T-cell (primary cell): Measurements from ENCODE around the gene ALOXE3. TPM values are rescaled to one million over a fixed set of nuclear protein-coding genes. Genes with fewer than 3 reads are reported as not detected.
A peak's percentile ranks its signal among the peaks of the same experiment; 100 is the strongest.

Source experiments
- ATAC-seq, 4 experiments: fragments of 200-7000 bp in 3 of 4; fragments of 150-1000 bp in 1 of 4; cut with Tn5 transposase; replicated peaks in 1 of 4; 1 replicate in 3 of 4; 2 replicates in 1 of 4; pipeline ENCODE4 v1.10.0; 2021; ENCODE audit warnings: moderate library complexity in 3 of 4, mild to moderate bottlenecking in 2 of 4, moderate number of reproducible peaks in 1 of 4
- CTCF ChIA-PET, 2 donors: fragments of 300-600 bp; sonication (Branson Sonifier 250); formaldehyde crosslinking; loops; one replicate each; lab custom pipeline; 2022; ENCODE audit warnings: antibody characterized with exemption in 2 of 2; lab: Charles Lee
- POLR2A ChIA-PET, 2 donors: fragments of 300-600 bp; sonication (Branson Sonifier 250); formaldehyde crosslinking; loops; one replicate each; lab custom pipeline; 2022; ENCODE audit warnings: antibody characterized with exemption in 2 of 2; lab: Charles Lee
- DNase-seq, 35 experiments: peaks; one replicate each; pipeline versions ENCODE4 v3.0.0 to v3.0.0-alpha.2; 2013 to 2023
- H3K27ac ChIP-seq: one replicate; pipeline ENCODE4 v1.5.1; 2013; ENCODE audit warnings: low read length
- H3K27me3 ChIP-seq, 2 experiments: replicated peaks in 1 of 2; 1 replicate in 1 of 2; 2 replicates in 1 of 2; pipeline versions ENCODE4 v1.6.1 to v1.7.0; 2013; ENCODE audit warnings: low read length in 1 of 2, mixed read lengths in 1 of 2; ENCODE audit not compliant: control insufficient read depth in 2 of 2, insufficient read depth in 2 of 2; ENCODE audit errors: extremely low read depth in 1 of 2
- H3K36me3 ChIP-seq, 2 donors: 1 replicate in 1 of 2; 2 replicates in 1 of 2; pipeline versions ENCODE4 v1.6.1 to v1.7.0; 2013; ENCODE audit warnings: low read length in 1 of 2; ENCODE audit not compliant: control insufficient read depth in 2 of 2, insufficient read depth in 1 of 2; ENCODE audit errors: extremely low read depth in 1 of 2
- H3K4me1 ChIP-seq, 2 experiments: 1 replicate in 1 of 2; 2 replicates in 1 of 2; pipeline versions ENCODE4 v1.6.1 to v1.7.0; 2013; ENCODE audit warnings: low read length in 2 of 2, mixed read lengths in 1 of 2; ENCODE audit not compliant: insufficient read depth in 2 of 2, control insufficient read depth in 1 of 2; ENCODE audit errors: extremely low read depth in 1 of 2
- H3K4me3 ChIP-seq, 2 donors: 1 replicate in 1 of 2; 2 replicates in 1 of 2; pipeline versions ENCODE4 v1.5.1 to v1.7.0; 2013; ENCODE audit warnings: mild to moderate bottlenecking in 2 of 2, low read length in 1 of 2, moderate library complexity in 1 of 2; ENCODE audit not compliant: control insufficient read depth in 1 of 2; ENCODE audit errors: extremely low read depth in 1 of 2
- H3K9me3 ChIP-seq: 2 replicates; pipeline ENCODE4 v1.7.0; 2013
- H3K27ac Mint-ChIP-seq, 2 donors: one replicate each; pipeline ENCODE4 v1.8.0; 2020 to 2021; ENCODE audit warnings: mild to moderate bottlenecking in 2 of 2, mixed read lengths in 2 of 2
- H3K27me3 Mint-ChIP-seq, 2 donors: one replicate each; pipeline ENCODE4 v1.8.0; 2021 to 2022; ENCODE audit warnings: mixed read lengths in 2 of 2
- H3K36me3 Mint-ChIP-seq: one replicate; pipeline ENCODE4 v1.8.0; 2021; ENCODE audit warnings: mixed read lengths
- H3K4me1 Mint-ChIP-seq, 3 donors: one replicate each; pipeline ENCODE4 v1.8.0; 2020 to 2022; ENCODE audit warnings: mixed read lengths in 3 of 3, mild to moderate bottlenecking in 1 of 3
- H3K4me3 Mint-ChIP-seq, 3 donors: one replicate each; pipeline ENCODE4 v1.8.0; 2020 to 2022; ENCODE audit warnings: mild to moderate bottlenecking in 3 of 3, mixed read lengths in 3 of 3, moderate library complexity in 3 of 3
- H3K9me3 Mint-ChIP-seq, 3 donors: one replicate each; pipeline ENCODE4 v1.8.0; 2020 to 2022; ENCODE audit warnings: mixed read lengths in 3 of 3
- WGBS: methylation state at CpG from one replicate; pipeline ENCODE4 v1.1.5; 2013; ENCODE audit warnings: missing lambda C conversion rate; ENCODE audit not compliant: insufficient coverage; 5-methylcytosine and 5-hydroxymethylcytosine counted together
- total RNA-seq, 35 experiments: library from RNA in 6 of 35; stranded (reverse) in 6 of 35; fragments of 120-200 nt in 1 of 35; gene quantifications; one replicate each; pipeline versions ENCODE4 v1.2.1 to v1.2.4 and lab custom pipeline; 2013 to 2026

ALOXE3 gene
- total RNA-seq, 5 donors from 2014 or later (not counting 1 experiment from before 2014, with no cell fraction given), result 0.13 to 1.2 (median 0.19) TPM; not detected in 1

DNA sequence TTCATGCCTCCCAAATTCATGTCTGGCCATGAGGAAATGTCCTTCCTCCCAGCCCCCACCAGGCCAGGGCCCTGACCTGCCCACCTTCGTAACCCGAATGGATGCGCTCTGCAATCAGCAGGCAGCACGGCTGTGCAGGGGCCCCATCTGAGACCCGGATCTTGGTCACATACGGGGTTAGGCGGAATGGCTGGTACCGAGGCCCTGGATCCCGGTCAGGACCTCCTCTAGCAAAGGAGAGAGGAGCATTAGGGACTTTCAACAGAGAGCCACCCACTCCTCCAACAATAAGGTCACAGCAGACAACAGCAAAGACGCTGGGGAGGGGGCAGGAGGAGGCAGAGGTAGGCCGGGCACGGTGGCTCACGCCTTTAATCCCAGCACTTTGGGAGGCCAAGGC is 30.2 kb upstream of the ALOXE3 start:
- H3K4me3 ChIP-seq, result no peak overlapping the region
- peaks cover 20 to 73% of the 10 kb centered on the region in 2 donors for H3K36me3 ChIP-seq
- ATAC-seq (no peak), DNase-seq (no peak)
- Mint-ChIP-seq H3K36me3 (peaks cover 34% of the 10 kb centered on the region), H3K27ac (no peak overlapping the region), H3K4me3 (no peak overlapping the region), H3K27me3 (no peaks in the 10 kb centered on the region), H3K4me1 (peaks cover 38 to 53% (median 43%) of the 10 kb centered on the region in 3 donors), H3K9me3 (no peaks in the 10 kb centered on the region)
- CTCF ChIA-PET, result interaction anchor here in 1 of 2 donors (1.0 kb wide), 1 partner anchor 10 kb away, joined by 3 read pairs; no protein-coding TSS in a partner anchor
- peaks cover 12 to 43% of the 10 kb centered on the region in 2 experiments for H3K4me1 ChIP-seq
- H3K27ac ChIP-seq, result no peak overlapping the region
- no peaks in the 10 kb centered on the region for H3K9me3 ChIP-seq
- 95% methylated on average over 6 of the region's 13 CpGs for WGBS
- POLR2A ChIA-PET, result interaction anchor here (0.5 to 1.3 kb wide), 5 partner anchors 8 to 14 kb away, joined by 3 to 8 read pairs (median 4); no protein-coding TSS in a partner anchor
- no peaks in the 10 kb centered on the region for H3K27me3 ChIP-seq

DNA sequence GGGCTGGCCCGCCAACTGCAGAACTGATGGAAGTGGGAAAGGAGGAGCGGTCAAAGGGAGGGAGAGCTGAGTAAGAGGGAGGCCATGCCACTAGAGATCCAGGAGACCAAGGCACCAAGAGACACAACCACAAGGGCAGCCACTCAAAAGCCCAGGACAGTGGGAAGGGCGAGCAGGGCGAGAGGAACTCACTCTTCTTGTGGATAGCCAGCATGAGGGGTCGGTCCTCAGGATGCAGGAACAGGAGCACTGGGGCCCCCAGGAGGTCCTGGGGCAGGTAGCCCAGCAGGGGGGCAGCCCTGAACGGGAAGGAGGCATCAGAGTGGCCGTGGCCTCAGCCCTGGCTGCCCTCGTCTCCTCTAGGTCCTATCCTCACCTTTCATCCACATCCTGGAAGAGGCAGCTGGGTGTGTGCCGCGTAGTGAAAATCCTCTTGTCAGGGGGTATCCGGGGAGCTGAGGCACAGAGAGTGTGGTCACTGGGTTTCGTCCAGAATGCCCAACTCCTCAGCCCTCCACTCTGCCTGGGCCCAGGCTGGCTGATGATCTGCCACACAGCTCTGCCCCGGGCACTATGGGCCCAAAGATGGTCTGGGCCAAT is 29.6 kb upstream of the ALOXE3 start:
- Mint-ChIP-seq H3K9me3 (no peaks in the 10 kb centered on the region), H3K36me3 (peaks cover 33% of the 10 kb centered on the region), H3K27me3 (no peaks in the 10 kb centered on the region), H3K27ac (peak overlapping the region in 1 of 2 donors; percentile 28), H3K4me3 (peak overlapping the region in 1 of 3 donors; percentile 53), H3K4me1 (peaks cover 32 to 53% (median 36%) of the 10 kb centered on the region in 3 donors)
- DNase-seq (no peak), ATAC-seq (no peak)
- 92% methylated on average over 9 of the region's 13 CpGs for WGBS
- H3K4me3 ChIP-seq, result no peak overlapping the region
- CTCF ChIA-PET, result interaction anchor here in 1 of 2 donors (1.0 kb wide), 1 partner anchor 9 kb away, joined by 3 read pairs; no protein-coding TSS in a partner anchor
- no peaks in the 10 kb centered on the region for H3K27me3 ChIP-seq
- peaks cover 8 to 37% of the 10 kb centered on the region in 2 experiments for H3K4me1 ChIP-seq
- peaks cover 20 to 75% of the 10 kb centered on the region in 2 donors for H3K36me3 ChIP-seq
- no peaks in the 10 kb centered on the region for H3K9me3 ChIP-seq
- no peak overlapping the region for H3K27ac ChIP-seq
- POLR2A ChIA-PET, result interaction anchor here (0.9 to 1.3 kb wide), 5 partner anchors 8 to 33 kb away, joined by 3 to 8 read pairs (median 4); no protein-coding TSS in a partner anchor

DNA sequence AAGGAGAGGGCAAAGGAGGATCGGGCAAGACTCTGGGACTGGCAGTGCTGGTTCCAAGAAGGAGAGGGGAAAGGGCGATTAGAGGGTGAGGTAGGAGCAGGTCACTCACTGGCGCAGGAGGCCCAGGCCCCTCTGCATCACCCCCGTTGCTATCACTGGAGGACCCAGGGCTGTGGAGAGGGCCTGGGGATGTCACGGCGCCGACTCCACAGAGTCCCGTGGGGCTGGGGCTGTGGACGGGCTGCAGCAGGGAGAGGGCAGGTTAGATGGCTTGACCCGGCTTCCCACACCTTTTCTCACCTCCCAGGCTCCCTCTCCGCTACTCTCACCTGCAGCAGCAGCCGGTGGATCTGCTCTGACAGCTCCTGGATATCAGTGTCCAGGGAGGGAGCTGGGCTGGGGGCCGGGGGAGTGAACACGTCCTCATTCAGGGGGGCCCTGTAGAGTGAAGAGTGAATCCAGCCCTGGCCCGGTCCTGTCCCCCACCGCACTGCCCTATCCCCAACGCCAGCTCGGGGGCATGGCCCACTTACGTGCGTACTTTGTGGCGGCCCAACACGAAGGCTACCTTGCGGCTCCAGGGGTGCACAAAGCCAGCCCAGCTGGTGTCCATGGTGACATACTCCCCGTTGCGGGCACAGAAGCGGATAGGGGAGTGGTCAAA is 29.0 kb upstream of the ALOXE3 start:
- ChIA-PET CTCF (no interaction called here), POLR2A (interaction anchor here in 1 of 2 donors (1.1 to 1.5 kb wide), 3 partner anchors 10 to 33 kb away, joined by 3 to 4 read pairs (median 3); no protein-coding TSS in a partner anchor)
- Histone ChIP-seq H3K9me3 (no peaks in the 10 kb centered on the region), H3K27ac (no peak overlapping the region), H3K4me1 (peaks cover 5 to 30% of the 10 kb centered on the region in 2 experiments), H3K4me3 (no peak overlapping the region), H3K27me3 (no peaks in the 10 kb centered on the region), H3K36me3 (peaks cover 22 to 81% of the 10 kb centered on the region in 2 donors)
- no peak for ATAC-seq
- WGBS, result 92% methylated on average over 16 of the region's 26 CpGs
- Mint-ChIP-seq H3K27me3 (no peaks in the 10 kb centered on the region), H3K9me3 (no peaks in the 10 kb centered on the region), H3K36me3 (peaks cover 33% of the 10 kb centered on the region), H3K4me3 (peak overlapping the region in 1 of 3 donors; percentile 53), H3K4me1 (peaks cover 25 to 57% (median 30%) of the 10 kb centered on the region in 3 donors), H3K27ac (no peak overlapping the region)
- peak in 1 of 35 experiments; percentile 7 for DNase-seq

DNA sequence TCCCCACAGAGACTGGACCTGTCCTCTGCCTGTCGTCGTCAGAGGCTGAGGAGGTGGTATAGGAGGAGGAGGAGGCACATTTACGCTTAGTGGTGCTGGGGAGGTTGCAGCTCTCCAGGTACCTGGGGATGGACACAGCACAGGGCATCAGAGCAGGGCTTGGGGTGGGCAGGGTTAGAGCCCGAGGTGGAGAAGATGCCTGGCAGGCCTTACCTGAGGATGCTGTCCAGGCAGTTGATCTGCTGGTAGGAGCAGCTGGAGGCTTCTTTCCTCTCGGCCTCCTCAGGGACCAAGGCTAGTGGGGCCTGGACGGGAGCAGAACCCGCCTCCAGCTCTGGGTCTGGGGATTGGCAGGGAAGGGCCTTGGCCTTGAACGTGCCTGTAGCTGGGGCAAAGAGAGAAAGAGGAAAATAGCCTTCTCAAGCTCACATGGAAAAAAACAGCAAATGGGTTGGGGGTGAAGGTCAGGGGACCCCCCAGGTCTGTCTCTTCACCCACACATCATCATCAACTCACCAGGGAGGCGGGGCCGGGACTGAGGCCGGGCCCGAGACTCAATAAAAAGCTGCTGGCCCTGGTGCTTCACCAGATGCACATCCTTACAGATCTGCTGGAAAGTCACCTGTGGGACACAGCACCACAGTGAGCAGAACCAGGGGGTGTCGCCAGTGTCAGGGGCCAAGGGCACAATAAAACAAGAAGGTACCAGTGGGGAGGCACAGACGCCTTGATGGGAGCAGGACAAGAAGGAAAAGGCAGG is 28.2 kb upstream of the ALOXE3 start:
- Histone ChIP-seq H3K4me1 (peaks cover 5 to 23% of the 10 kb centered on the region in 2 experiments), H3K9me3 (no peaks in the 10 kb centered on the region), H3K4me3 (no peak overlapping the region), H3K27me3 (no peaks in the 10 kb centered on the region), H3K27ac (no peak overlapping the region), H3K36me3 (peaks cover 24 to 88% of the 10 kb centered on the region in 2 donors)
- peak overlapping the region in 1 of 3 donors; percentile 53 for H3K4me3 Mint-ChIP-seq
- CTCF ChIA-PET, result no interaction called here
- DNase-seq (no peak), ATAC-seq (no peak)
- H3K4me1 Mint-ChIP-seq, result peaks cover 19 to 54% (median 25%) of the 10 kb centered on the region in 3 donors
- peaks cover 39% of the 10 kb centered on the region for H3K36me3 Mint-ChIP-seq
- POLR2A ChIA-PET, result interaction anchor here in 1 of 2 donors (0.6 to 1.5 kb wide), 3 partner anchors 9 to 34 kb away, joined by 3 read pairs; no protein-coding TSS in a partner anchor
- H3K9me3 Mint-ChIP-seq, result no peaks in the 10 kb centered on the region
- H3K27me3 Mint-ChIP-seq, result no peaks in the 10 kb centered on the region
- H3K27ac Mint-ChIP-seq, result no peak overlapping the region
- 92% methylated on average over 8 of the region's 14 CpGs for WGBS

DNA sequence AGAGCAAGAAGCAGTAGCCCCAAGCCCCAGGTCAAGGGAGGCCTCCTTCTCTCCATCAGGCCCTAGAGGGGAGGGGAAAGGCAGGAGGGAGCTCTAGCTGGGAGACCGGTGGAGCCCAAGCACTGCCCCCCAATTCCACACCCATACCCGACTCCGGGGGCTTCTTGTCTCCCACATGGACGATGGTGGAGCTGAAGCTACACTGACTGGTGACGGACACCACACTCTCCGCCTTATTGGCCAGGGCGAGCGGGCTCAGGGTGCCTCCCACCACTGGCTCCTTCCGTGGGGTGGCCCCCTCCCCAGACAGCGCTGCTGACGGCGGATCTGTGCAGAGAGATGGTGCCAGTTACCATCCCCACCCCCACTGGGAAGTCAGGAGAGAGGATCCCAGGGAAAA is 27.5 kb upstream of the ALOXE3 start:
- H3K27ac Mint-ChIP-seq, result no peak overlapping the region
- ATAC-seq (no peak), DNase-seq (peak in 1 of 35 experiments; percentile 7)
- H3K36me3 Mint-ChIP-seq, result peaks cover 47% of the 10 kb centered on the region
- H3K27me3 Mint-ChIP-seq, result no peaks in the 10 kb centered on the region
- H3K27me3 ChIP-seq, result no peaks in the 10 kb centered on the region
- H3K9me3 ChIP-seq, result no peaks in the 10 kb centered on the region
- ChIA-PET CTCF (no interaction called here), POLR2A (interaction anchor here (0.6 to 1.5 kb wide), 4 partner anchors 8 to 458 kb away, joined by 3 to 7 read pairs (median 4); no protein-coding TSS in a partner anchor)
- H3K9me3 Mint-ChIP-seq, result no peaks in the 10 kb centered on the region
- H3K27ac ChIP-seq, result no peak overlapping the region
- H3K36me3 ChIP-seq, result peaks cover 24 to 96% of the 10 kb centered on the region in 2 donors
- H3K4me1 Mint-ChIP-seq, result peaks cover 14 to 50% (median 21%) of the 10 kb centered on the region in 3 donors
- peaks cover 2 to 16% of the 10 kb centered on the region in 2 experiments for H3K4me1 ChIP-seq
- no peak overlapping the region for H3K4me3 ChIP-seq
- peak overlapping the region in 1 of 3 donors; percentile 53 for H3K4me3 Mint-ChIP-seq
- 96% methylated on average over 5 of the region's 12 CpGs for WGBS
